Hematopoietic multipotent progenitor cell treated with erythropoietin and hydrocortisone succinate and interleukin-3 and kit ligand, for 6 days (in vitro differentiated cells): ENCODE measurements around the gene VKORC1L1.
"Not testable (repeated sequence)": the region's sequence is repeated elsewhere in the genome, so short reads cannot be mapped to it uniquely, and the experiment has no call there.

Experiments
- DNase-seq: peaks from one replicate; pipeline ENCODE4 v3.0.0-alpha.2; 2015

Gene VKORC1L1

GRCh38 chr7:65945787-65946186, 72.9 kb downstream of the VKORC1L1 start:
- not testable (repeated sequence) for DNase-seq

- no peak for DNase-seq
Measured at GRCh38 chr7:65946904-65947303, 74.0 kb downstream of the VKORC1L1 start.

- DNase-seq: peak; percentile 77
Measured at GRCh38 chr7:65951837-65952578, 79.1 kb downstream of the VKORC1L1 start.

- DNase-seq: peak; percentile 88
Measured at GRCh38 chr7:65953001-65953720, 80.3 kb downstream of the VKORC1L1 start.

- DNase-seq: peak; percentile 60
Measured at GRCh38 chr7:65953890-65954450, 81.1 kb downstream of the VKORC1L1 start.

GRCh38 chr7:65955718-65956117, 82.8 kb downstream of the VKORC1L1 start:
- DNase-seq: no peak

GRCh38 chr7:65960351-65961074, 87.6 kb downstream of the VKORC1L1 start:
- DNase-seq: no peak

- no peak for DNase-seq
Measured at GRCh38 chr7:65962033-65962432, 89.2 kb downstream of the VKORC1L1 start.

- DNase-seq: not testable (repeated sequence)
Measured at GRCh38 chr7:65964671-65965070, 91.8 kb downstream of the VKORC1L1 start.

GRCh38 chr7:65966146-65966545, 93.3 kb downstream of the VKORC1L1 start:
- DNase-seq: no peak

- no peak for DNase-seq
Measured at GRCh38 chr7:65967361-65968155, 94.7 kb downstream of the VKORC1L1 start.

GRCh38 chr7:65968256-65969185, 95.6 kb downstream of the VKORC1L1 start:
- no peak for DNase-seq

- DNase-seq: no peak
Measured at GRCh38 chr7:65971021-65971420, 98.1 kb downstream of the VKORC1L1 start.

- DNase-seq: no peak
Measured at GRCh38 chr7:65972976-65973375, 100.1 kb downstream of the VKORC1L1 start.

GRCh38 chr7:65974191-65974801, 101.4 kb downstream of the VKORC1L1 start:
- no peak for DNase-seq

- DNase-seq: no peak
Measured at GRCh38 chr7:65974876-65975275, 102.0 kb downstream of the VKORC1L1 start.

GRCh38 chr7:65975814-65976445, 103.1 kb downstream of the VKORC1L1 start:
- no peak for DNase-seq

- DNase-seq: no peak
Measured at GRCh38 chr7:65976659-65977196, 103.9 kb downstream of the VKORC1L1 start.

- no peak for DNase-seq
Measured at GRCh38 chr7:65978891-65979582, 106.2 kb downstream of the VKORC1L1 start.
